Endothelial cell of umbilical vein (primary cell): ENCODE data around the gene AP4M1.

Experiments used
- CTCF ChIP-seq, 2 donors: IDR thresholded peaks; 1 replicate in 1 of 2; 2 replicates in 1 of 2; pipeline ENCODE4 v1.5.1; 2011; ENCODE audit warnings: low read length in 2 of 2, mild to moderate bottlenecking in 2 of 2, moderate library complexity in 2 of 2, control low read depth in 1 of 2, inconsistent platforms in 1 of 2, low read depth in 1 of 2; ENCODE audit not compliant: insufficient read depth in 1 of 2; ENCODE audit errors: extremely low read depth in 1 of 2
- EZH2 ChIP-seq: IDR thresholded peaks from 2 replicates; pipeline ENCODE4 v1.6.1; 2012; ENCODE audit warnings: borderline replicate concordance, low read depth, mild to moderate bottlenecking, moderate library complexity, low read length, inconsistent platforms; ENCODE audit not compliant: severe bottlenecking
- GATA2 ChIP-seq: IDR thresholded peaks from 2 replicates; pipeline ENCODE4 v1.7.0; 2011; ENCODE audit warnings: low read depth, mild to moderate bottlenecking, moderate library complexity, mixed read lengths, low read length; ENCODE audit not compliant: insufficient read length, insufficient read depth
- JUN ChIP-seq: IDR thresholded peaks from 2 replicates; pipeline ENCODE4 v1.6.1; 2011; ENCODE audit warnings: borderline replicate concordance, low read depth; ENCODE audit not compliant: insufficient read length, insufficient read depth
- MAX ChIP-seq: IDR thresholded peaks from 2 replicates; pipeline ENCODE4 v1.6.1; 2011; ENCODE audit not compliant: insufficient read depth, insufficient read length
- MYC ChIP-seq: IDR thresholded peaks from one replicate; pipeline ENCODE4 v1.6.1; 2011; ENCODE audit warnings: mild to moderate bottlenecking, low read depth, low read length
- POLR2A ChIP-seq: IDR thresholded peaks from 2 replicates; pipeline ENCODE4 v1.6.1; 2012; ENCODE audit warnings: low read depth, mild to moderate bottlenecking, control low read depth, low read length
- POLR2AphosphoS5 ChIP-seq: IDR thresholded peaks from 2 replicates; pipeline ENCODE4 v1.6.1; 2012; ENCODE audit warnings: low read depth, mild to moderate bottlenecking, control low read depth, low read length, moderate library complexity; ENCODE audit not compliant: insufficient read depth

- no peak for TF ChIP-seq MAX
- no peak for TF ChIP-seq JUN
- no peak for TF ChIP-seq POLR2A
- no peak for TF ChIP-seq EZH2
- no peak for TF ChIP-seq CTCF (IDR thresholded peaks at IDR 0.05; ENCODE audit: extremely low read depth in 1 of 2, insufficient read depth in 1 of 2, low read depth in 1 of 2, low read length in 2 of 2)
- no peak for TF ChIP-seq GATA2
- TF ChIP-seq MYC: no peak
- TF ChIP-seq POLR2AphosphoS5: no peak
Measured at GRCh38 chr7:100063376-100063775, 38.1 kb upstream of the AP4M1 start.
